Right renal pelvis (tissue), 4 donors: ENCODE measurements around the gene IMPA2. TPM values are rescaled to one million over a fixed set of nuclear protein-coding genes. Genes with fewer than 3 reads are reported as not detected.
A peak's percentile ranks its signal among the peaks of the same experiment; 100 is the strongest.
"Not testable (repeated sequence)": the region's sequence is repeated elsewhere in the genome, so short reads cannot be mapped to it uniquely, and the experiment has no call there.

Experiments used
- DNase-seq, 4 donors: peaks; one replicate each; pipeline ENCODE4 v3.0.0-alpha.2; 2013; ENCODE audit warnings: low read depth in 4 of 4, low spot score in 3 of 4, missing footprints in 1 of 4
- polyA plus RNA-seq, 4 donors: library from polyadenylated mRNA; unstranded; fragments of 120-200 nt; gene quantifications; one replicate each; pipeline ENCODE4 v1.2.1, GENCODE V29; 2013; ENCODE audit not compliant: insufficient read length in 4 of 4

IMPA2 gene
- polyA plus RNA-seq, 4 donors = 79.2 to 124 (median 94.7) TPM

- DNase-seq = no peak
These were observed 20.4 kb upstream of the IMPA2 start for GRCh38 chr18:11960743-11961380.

- no peak for DNase-seq
These were observed 18.7 kb upstream of the IMPA2 start for GRCh38 chr18:11962597-11962996.

DNA sequence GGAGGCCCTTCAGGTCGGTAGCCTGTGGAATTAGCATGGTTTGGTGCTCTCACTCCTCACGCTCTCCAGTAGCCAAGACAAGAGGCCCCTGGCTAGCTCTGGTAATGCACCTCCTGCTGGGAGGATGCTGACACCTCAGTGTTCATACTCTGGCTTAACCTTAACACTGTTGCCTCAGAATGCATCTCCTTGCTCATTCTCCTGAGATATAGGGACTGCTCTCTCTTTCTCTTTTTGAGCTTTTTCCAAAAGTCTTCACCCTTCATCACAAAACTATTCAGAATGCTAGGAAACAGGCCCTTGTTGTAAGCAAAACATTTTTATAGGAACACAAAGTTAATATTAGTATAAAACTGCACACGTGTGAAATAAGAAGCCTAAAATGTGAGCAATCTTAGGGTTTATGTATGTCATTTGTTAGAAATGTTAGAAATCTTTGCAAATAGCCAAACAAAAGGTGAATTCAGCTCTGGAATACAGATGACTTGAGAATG lies 17.3 kb upstream of the IMPA2 start:
- no peak for DNase-seq

GRCh38 chr18:11969904-11970835 lies 11.1 kb upstream of the IMPA2 start:
- DNase-seq = no peak

DNA sequence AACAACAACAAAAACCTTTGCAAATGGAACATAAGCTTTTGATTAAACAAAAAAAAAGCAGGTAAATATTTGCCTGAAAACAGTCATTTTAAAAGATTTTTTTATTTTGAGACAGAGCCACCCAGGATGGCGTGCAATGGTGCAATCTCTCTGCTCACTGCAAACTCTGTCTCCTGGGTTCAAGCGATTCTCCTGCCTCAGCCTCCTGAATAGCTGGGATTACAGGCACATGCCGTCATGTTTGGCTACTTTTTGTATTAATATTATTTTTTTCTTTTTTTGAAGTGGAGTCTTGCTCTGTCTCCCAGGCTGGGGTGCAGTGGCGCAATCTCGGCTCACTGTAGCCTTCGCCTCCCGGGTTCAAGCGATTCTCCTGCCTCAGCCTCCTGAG lies 10.5 kb upstream of the IMPA2 start:
- DNase-seq = not testable (repeated sequence)

GRCh38 chr18:11972371-11973174 lies 8.7 kb upstream of the IMPA2 start:
- no peak for DNase-seq

- no peak for DNase-seq
These were observed 6.5 kb upstream of the IMPA2 start for GRCh38 chr18:11974741-11975325.

- no peak for DNase-seq
These were observed 5.6 kb upstream of the IMPA2 start for GRCh38 chr18:11975723-11976122.

GRCh38 chr18:11976315-11977152 lies 4.8 kb upstream of the IMPA2 start:
- no peak for DNase-seq

DNA sequence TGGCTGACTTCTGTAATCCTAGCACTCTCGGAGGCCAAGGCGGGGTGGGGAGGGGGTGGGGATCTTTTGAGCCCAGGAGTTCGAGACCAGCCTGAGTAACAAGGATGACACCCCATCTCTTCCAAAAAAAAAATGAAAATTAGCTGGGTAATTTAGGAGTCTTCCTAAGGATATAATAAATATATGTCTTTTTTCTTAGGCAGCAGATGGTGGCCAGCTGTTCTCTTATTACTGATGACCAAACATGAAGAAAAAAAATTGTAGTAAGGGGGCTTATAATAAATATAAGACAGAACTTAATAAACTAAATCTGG lies 4.2 kb upstream of the IMPA2 start:
- DNase-seq = no peak

DNA sequence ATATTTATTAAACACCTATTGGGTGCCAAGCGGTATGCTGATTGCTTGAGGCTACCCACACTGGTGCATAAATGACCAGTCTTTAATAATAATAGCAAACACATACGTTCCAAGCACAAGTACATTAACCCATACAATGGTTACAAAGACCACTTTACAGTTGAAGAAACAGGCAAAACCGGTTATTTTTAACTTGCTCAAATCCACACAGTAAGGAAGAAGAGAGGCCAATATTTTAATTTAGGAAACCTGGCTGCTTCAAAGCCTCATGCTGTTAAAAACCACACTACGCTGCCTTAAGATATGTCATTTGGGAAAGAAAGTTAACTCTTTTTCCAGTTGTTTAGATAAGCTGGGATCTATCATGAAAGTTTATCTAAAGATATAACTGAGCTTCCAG lies 2.4 kb upstream of the IMPA2 start:
- DNase-seq = no peak

- DNase-seq = no peak
These were observed 1.2 kb upstream of the IMPA2 start for GRCh38 chr18:11980163-11980493.

GRCh38 chr18:11980494-11981191 lies 664 bp upstream of the IMPA2 start:
- peak; percentile 90 to 93 (median 92) for DNase-seq

DNA sequence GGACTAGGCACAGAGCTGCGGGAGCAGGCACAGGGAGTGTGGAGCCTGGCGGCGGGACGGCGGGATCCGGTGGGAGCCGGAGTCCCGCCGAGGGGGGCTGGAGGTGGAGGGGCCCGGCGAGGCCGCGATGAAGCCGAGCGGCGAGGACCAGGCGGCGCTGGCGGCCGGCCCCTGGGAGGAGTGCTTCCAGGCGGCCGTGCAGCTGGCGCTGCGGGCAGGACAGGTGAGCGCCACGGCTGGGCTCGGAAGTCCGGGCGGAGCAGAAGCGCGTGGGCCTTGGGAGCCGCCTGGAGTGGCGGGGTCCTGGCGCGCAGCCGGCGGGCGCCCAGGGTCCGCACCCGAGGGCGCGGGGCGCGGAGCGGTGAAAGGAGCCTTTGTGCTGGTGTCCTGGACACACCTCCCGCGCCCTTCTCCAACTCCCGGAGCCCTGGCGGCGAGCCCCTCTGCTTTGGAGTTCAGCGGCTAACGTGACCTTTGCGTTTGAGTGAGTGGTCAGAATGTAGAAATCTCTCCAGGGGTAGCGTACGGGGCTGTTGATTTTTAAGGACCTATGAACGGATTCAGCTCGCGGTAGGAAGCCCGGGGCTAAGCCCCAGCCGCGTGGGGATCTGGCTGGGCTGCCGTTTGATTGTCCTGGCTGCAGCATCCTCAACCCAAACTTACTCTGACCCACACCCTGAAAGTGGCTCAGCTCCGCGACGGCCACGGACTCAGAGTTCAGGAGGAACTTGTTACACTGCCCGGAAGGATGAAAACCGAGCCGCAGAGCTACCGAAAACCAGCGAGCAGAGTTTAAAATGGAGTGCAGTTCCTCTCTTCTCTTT lies 448 bp downstream of the IMPA2 start:
- DNase-seq = no peak

- no peak for DNase-seq
These were observed 1.7 kb downstream of the IMPA2 start for GRCh38 chr18:11982981-11983380.

- DNase-seq = no peak
These were observed 2.3 kb downstream of the IMPA2 start for GRCh38 chr18:11983592-11983991.

GRCh38 chr18:11984091-11984490 lies 2.8 kb downstream of the IMPA2 start:
- DNase-seq = no peak

- DNase-seq = no peak
These were observed 4.3 kb downstream of the IMPA2 start for GRCh38 chr18:11985586-11985985.

DNA sequence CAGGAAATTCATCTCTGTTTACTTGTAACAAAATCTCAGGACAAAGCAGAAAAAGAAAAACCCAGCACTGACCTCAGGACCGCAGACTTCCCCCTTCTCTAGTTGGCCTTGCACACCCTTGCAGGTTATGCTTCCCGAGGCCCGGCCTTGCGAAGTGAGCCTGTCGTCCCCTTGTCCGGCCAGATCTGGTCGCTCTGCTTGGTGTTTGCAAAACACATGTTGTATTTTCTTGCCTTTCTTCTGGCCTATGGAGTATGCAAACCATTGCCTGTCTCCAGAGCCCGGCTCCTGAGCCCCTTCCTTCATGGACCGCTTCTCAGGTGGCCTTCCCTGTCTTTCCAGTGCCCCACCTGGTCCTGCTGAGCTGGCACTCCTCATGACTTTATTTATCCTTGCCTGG lies 4.8 kb downstream of the IMPA2 start:
- DNase-seq = no peak
